ENCODE data around the gene CDH3. TPM values are rescaled to one million over a fixed set of nuclear protein-coding genes. Genes with fewer than 3 reads are reported as not detected.

Gene CDH3
- total and polyA plus RNA-seq, 2 donors (not counting 1 experiment from before 2014, with no cell fraction given): 0.17 to 0.24 TPM

DNA sequence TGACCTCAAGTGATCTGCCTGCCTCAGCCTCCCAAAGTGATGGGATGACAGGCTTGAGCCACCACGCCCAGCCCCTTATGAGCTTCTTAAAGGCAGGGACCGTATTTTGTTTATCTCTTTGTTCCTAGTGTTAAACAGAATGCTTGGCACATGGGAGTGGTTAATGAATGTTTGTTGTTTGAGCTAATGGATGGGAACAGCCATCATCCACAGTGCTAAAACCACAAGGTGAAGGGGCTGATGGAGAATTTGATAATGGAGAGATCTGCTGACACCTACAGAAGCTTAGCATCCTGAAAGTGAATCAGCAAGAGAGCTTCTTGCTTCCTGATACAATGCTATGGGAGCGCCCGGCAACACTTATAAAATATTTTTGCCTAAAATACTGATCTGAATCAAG lies 83.4 kb downstream of the CDH3 start:
- H3K27me3 Mint-ChIP-seq: peaks cover 16% of the 10 kb centered on the region
- H3K9me3 Mint-ChIP-seq (ENCODE audit: insufficient read depth): no peaks in the 10 kb centered on the region
- no peak for DNase-seq
- Histone ChIP-seq H3K27ac (ENCODE audit: low read length in 2 of 2) (no peak overlapping the region), H3K27me3 (replicated peaks in 1 of 4; ENCODE audit: control extremely low read depth in 1 of 4, control insufficient read depth in 3 of 4, insufficient read depth in 4 of 4, low read length in 3 of 4) (peaks cover 0 to 4% (median 0%) of the 10 kb centered on the region in 4 experiments), H3K4me3 (ENCODE audit: control extremely low read depth in 1 of 5, extremely low read depth in 1 of 5, insufficient read depth in 1 of 5, low read depth in 2 of 5, low read length in 4 of 5) (no peak overlapping the region), H3K4me1 (ENCODE audit: control insufficient read depth in 2 of 2, insufficient read depth in 2 of 2, low read length in 2 of 2) (no peaks in the 10 kb centered on the region), H2AFZ (ENCODE audit: insufficient read depth, low read depth, low read length, poor library complexity, severe bottlenecking) (no peak overlapping the region), H3K36me3 (replicated peaks in 1 of 2; ENCODE audit: control extremely low read depth in 1 of 2, control insufficient read depth in 1 of 2, extremely low read depth in 1 of 2, insufficient read depth in 2 of 2, low read length in 1 of 2) (no peaks in the 10 kb centered on the region), H3K9me3 (ENCODE audit: control extremely low read depth in 1 of 3, control insufficient read depth in 2 of 3, insufficient read depth in 1 of 3, low read length in 2 of 3) (no peaks in the 10 kb centered on the region), H3K4me2 (replicated peaks; ENCODE audit: low read depth, low read length, poor library complexity, severe bottlenecking) (no peak overlapping the region), H3K9ac (ENCODE audit: low read length) (no peak overlapping the region), H3K79me2 (ENCODE audit: control insufficient read depth, insufficient read depth, low read length) (no peaks in the 10 kb centered on the region), H4K20me1 (ENCODE audit: control insufficient read depth, insufficient read depth, low read length, poor library complexity, severe bottlenecking) (no peaks in the 10 kb centered on the region)
- no peak for TF ChIP-seq EZH2 (IDR thresholded peaks at IDR 0.05; ENCODE audit: borderline replicate concordance, insufficient read depth, low read depth, low read length, poor library complexity, severe bottlenecking)
- TF ChIP-seq, protein P1, sequence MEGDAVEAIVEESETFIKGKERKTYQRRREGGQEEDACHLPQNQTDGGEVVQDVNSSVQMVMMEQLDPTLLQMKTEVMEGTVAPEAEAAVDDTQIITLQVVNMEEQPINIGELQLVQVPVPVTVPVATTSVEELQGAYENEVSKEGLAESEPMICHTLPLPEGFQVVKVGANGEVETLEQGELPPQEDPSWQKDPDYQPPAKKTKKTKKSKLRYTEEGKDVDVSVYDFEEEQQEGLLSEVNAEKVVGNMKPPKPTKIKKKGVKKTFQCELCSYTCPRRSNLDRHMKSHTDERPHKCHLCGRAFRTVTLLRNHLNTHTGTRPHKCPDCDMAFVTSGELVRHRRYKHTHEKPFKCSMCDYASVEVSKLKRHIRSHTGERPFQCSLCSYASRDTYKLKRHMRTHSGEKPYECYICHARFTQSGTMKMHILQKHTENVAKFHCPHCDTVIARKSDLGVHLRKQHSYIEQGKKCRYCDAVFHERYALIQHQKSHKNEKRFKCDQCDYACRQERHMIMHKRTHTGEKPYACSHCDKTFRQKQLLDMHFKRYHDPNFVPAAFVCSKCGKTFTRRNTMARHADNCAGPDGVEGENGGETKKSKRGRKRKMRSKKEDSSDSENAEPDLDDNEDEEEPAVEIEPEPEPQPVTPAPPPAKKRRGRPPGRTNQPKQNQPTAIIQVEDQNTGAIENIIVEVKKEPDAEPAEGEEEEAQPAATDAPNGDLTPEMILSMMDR (IDR thresholded peaks at IDR 0.05): no peak
- no peak for ATAC-seq (ENCODE audit: low read depth)
- H3K27ac Mint-ChIP-seq: no peak overlapping the region
- intact Hi-C loops (cut with micrococcal nuclease): no loop called here
- H3K4me3 Mint-ChIP-seq: no peak overlapping the region
- ChIA-PET POLR2A (no interaction called here), CTCF (interaction anchor here (0.9 kb wide), 1 partner anchor 25 kb away, joined by 3 read pairs; no protein-coding TSS in a partner anchor)
- no peaks in the 10 kb centered on the region for H3K4me1 Mint-ChIP-seq
- WGBS (ENCODE audit: insufficient coverage): 94% methylated on average over 2 of the region's 4 CpGs

DNA sequence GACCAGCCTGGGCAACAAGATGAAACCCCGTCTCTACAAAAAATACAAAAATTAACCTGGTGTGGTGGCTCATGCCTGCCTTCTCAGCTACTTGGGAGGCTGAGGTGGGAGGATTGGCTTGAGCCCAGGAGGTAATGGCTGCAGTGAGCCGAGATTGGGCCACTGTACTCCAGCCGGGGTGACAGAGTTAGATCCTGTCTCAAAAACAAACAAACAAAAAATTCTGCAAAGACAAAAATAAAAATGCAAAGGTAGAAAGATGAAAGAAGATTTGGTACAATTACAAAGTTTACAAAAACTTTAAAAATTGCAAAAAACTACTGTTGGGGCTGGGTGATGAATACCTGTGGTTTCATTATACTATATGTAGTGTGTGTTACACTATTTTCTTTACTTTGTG lies 86.5 kb downstream of the CDH3 start:
- H3K27me3 Mint-ChIP-seq: peaks cover 32% of the 10 kb centered on the region
- no CpG with 5 or more reads among the region's 3 CpGs for WGBS (ENCODE audit: insufficient coverage)

More for the DNA sequence above, 86.5 kb downstream of the CDH3 start:
- no peak overlapping the region for H3K4me2 ChIP-seq (replicated peaks; ENCODE audit: low read depth, low read length, poor library complexity, severe bottlenecking)
- peaks cover 0 to 5% (median 0%) of the 10 kb centered on the region in 3 donors for H3K9me3 ChIP-seq (ENCODE audit: control extremely low read depth in 1 of 3, control insufficient read depth in 2 of 3, insufficient read depth in 1 of 3, low read length in 2 of 3)
- CTCF ChIA-PET: interaction anchor here (0.6 kb wide), 1 partner anchor 104 kb away, joined by 3 read pairs; no protein-coding TSS in a partner anchor
- H3K27ac Mint-ChIP-seq: no peak overlapping the region
- no peak for ATAC-seq (ENCODE audit: low read depth)
- no peaks in the 10 kb centered on the region for H3K9me3 Mint-ChIP-seq (ENCODE audit: insufficient read depth)
- intact Hi-C loops (cut with micrococcal nuclease): no loop called here
- H3K4me1 ChIP-seq (ENCODE audit: control insufficient read depth in 2 of 2, insufficient read depth in 2 of 2, low read length in 2 of 2): no peaks in the 10 kb centered on the region
- no peak overlapping the region for H3K9ac ChIP-seq (ENCODE audit: low read length)
- TF ChIP-seq, protein P1 (IDR thresholded peaks at IDR 0.05): no peak
- no peak for TF ChIP-seq EZH2 (IDR thresholded peaks at IDR 0.05; ENCODE audit: borderline replicate concordance, insufficient read depth, low read depth, low read length, poor library complexity, severe bottlenecking)
- H3K4me3 Mint-ChIP-seq: no peak overlapping the region
- no peak overlapping the region for H2AFZ ChIP-seq (ENCODE audit: insufficient read depth, low read depth, low read length, poor library complexity, severe bottlenecking)
- POLR2A ChIA-PET: no interaction called here
- no peak overlapping the region for H3K27ac ChIP-seq (ENCODE audit: low read length in 2 of 2)
- DNase-seq: no peak
- H3K4me3 ChIP-seq (ENCODE audit: control extremely low read depth in 1 of 5, extremely low read depth in 1 of 5, insufficient read depth in 1 of 5, low read depth in 2 of 5, low read length in 4 of 5): no peak overlapping the region
- H4K20me1 ChIP-seq (ENCODE audit: control insufficient read depth, insufficient read depth, low read length, poor library complexity, severe bottlenecking): no peaks in the 10 kb centered on the region
- no peaks in the 10 kb centered on the region for H3K79me2 ChIP-seq (ENCODE audit: control insufficient read depth, insufficient read depth, low read length)
- H3K4me1 Mint-ChIP-seq: peaks cover under 1% of the 10 kb centered on the region
- H3K27me3 ChIP-seq (replicated peaks in 1 of 4; ENCODE audit: control extremely low read depth in 1 of 4, control insufficient read depth in 3 of 4, insufficient read depth in 4 of 4, low read length in 3 of 4): peaks cover 0 to 17% (median 7%) of the 10 kb centered on the region in 4 experiments
- no peaks in the 10 kb centered on the region for H3K36me3 ChIP-seq (replicated peaks in 1 of 2; ENCODE audit: control extremely low read depth in 1 of 2, control insufficient read depth in 1 of 2, extremely low read depth in 1 of 2, insufficient read depth in 2 of 2, low read length in 1 of 2)
